SK-N-MC (cell line): Measurements from ENCODE around the gene TMEM163.
"Not testable (repeated sequence)": the region's sequence is repeated elsewhere in the genome, so short reads cannot be mapped to it uniquely, and the experiment has no call there.

Experiments
- EZH2 ChIP-seq: fragments of 200-600 bp; sonication (generic); IDR thresholded peaks from one replicate; pipeline ENCODE4 v1.6.1; 2017; ENCODE audit warnings: antibody characterized with exemption
- FOXP2 ChIP-seq: optimal IDR thresholded peaks from 2 replicates; pipeline ENCODE3; 2011; ENCODE audit warnings: mild to moderate bottlenecking, moderate library complexity; ENCODE audit not compliant: insufficient read depth; ENCODE audit errors: extremely low read length, control extremely low read depth
- POLR2AphosphoS5 ChIP-seq: IDR thresholded peaks from 2 replicates; pipeline ENCODE4 v1.6.1; 2012; ENCODE audit warnings: mild to moderate bottlenecking, low read depth, low read length, borderline replicate concordance

GRCh38 chr2:134476982-134477381 lies 241.8 kb downstream of the TMEM163 start:
- TF ChIP-seq POLR2AphosphoS5, EZH2, FOXP2: not testable (repeated sequence)
